Heart left ventricle (tissue), 13 donors: ENCODE results near the gene ZNF280D.

ENCODE experiments used
- CTCF ChIP-seq, 12 donors: fragments of 200-600 bp; sonication (generic) in 4 of 12; IDR thresholded peaks; one replicate each; pipeline versions ENCODE4 v1.5.0 to v1.8.0; 2018 to 2022; ENCODE audit warnings: antibody characterized with exemption in 12 of 12, mild to moderate bottlenecking in 5 of 12
- POLR2A ChIP-seq, 2 donors: fragments of 450-650 bp; IDR thresholded peaks; one replicate each; pipeline ENCODE4 v1.6.1; 2017; ENCODE audit warnings: antibody characterized with exemption in 2 of 2, mild to moderate bottlenecking in 2 of 2, moderate library complexity in 2 of 2
- donor health status: ischemic (EF 13 %, LVEDD 7.1; RV severe dilation, severe dysfunction).
- donor health status: DM: no; HTN: yes; CAD: no.
- donor health status: DM: no; HTN: no; CAD: no.
- donor health status: ischemic (EF 25% LVEDD 6.9; RV normal size, moderate dysfunction).
- donor health status: ischemic (EF 25% LVEDD 5.7; RV mildly dilated, moderate dysfunction).
- donor health status: ischemic (EF 35%, LVEDD 5.7; RV mildly dilated, moderate dysfunction).
- donor health status: nonischemic (EF 11% LVEDD 7.7; RV severe dilation, severe dysfunction).
- donor health status: DM: yes; HTN: yes; CAD: no.
- donor health status: PGD.
- donor health status: ischemic (EF 29% LVEDD 5.4; RV normal size, mild dysfunction).
- donor health status: nonischemic (EF 23%, LVEDD 6.1; RV moderate dilation, normal function).

GRCh38 chr15:56719774-56720555 lies 13.3 kb downstream of the ZNF280D start:
- TF ChIP-seq CTCF (IDR thresholded peaks at IDR 0.05) (no peak), POLR2A (IDR thresholded peaks at IDR 0.05) (no peak)
